Right lobe of liver (tissue), 6 donors: ENCODE data around the gene DMTF1. TPM values are rescaled to one million over a fixed set of nuclear protein-coding genes. Genes with fewer than 3 reads are reported as not detected.
"Not testable (repeated sequence)": the region's sequence is repeated elsewhere in the genome, so short reads cannot be mapped to it uniquely, and the experiment has no call there.

Experiments
- ATAC-seq, 4 donors: fragments of 200-7000 bp; cut with Tn5 transposase; one replicate each; pipeline ENCODE4 v1.9.1; 2020; ENCODE audit warnings: mild to moderate bottlenecking in 4 of 4, moderate library complexity in 4 of 4
- DNase-seq, 3 donors: peaks; one replicate each; pipeline ENCODE4 v3.0.0-alpha.2; 2020
- H3K27ac ChIP-seq, 3 donors: fragments of 200-600 bp; one replicate each; pipeline ENCODE4 v1.8.0; 2022
- H3K27me3 ChIP-seq, 2 donors: fragments of 200-600 bp; one replicate each; pipeline ENCODE4 v1.8.0; 2022
- H3K36me3 ChIP-seq, 4 donors: fragments of 200-600 bp; sonication (generic) in 1 of 4; one replicate each; pipeline versions ENCODE4 v1.5.1 to v1.8.0; 2017 to 2022; ENCODE audit warnings: control low read depth in 1 of 4
- H3K4me1 ChIP-seq, 4 donors: fragments of 200-600 bp; sonication (generic) in 1 of 4; one replicate each; pipeline versions ENCODE4 v1.5.1 to v1.8.0; 2017 to 2022; ENCODE audit warnings: control low read depth in 1 of 4
- H3K4me3 ChIP-seq, 3 donors: fragments of 200-600 bp; one replicate each; pipeline ENCODE4 v1.8.0; 2022
- H3K9me3 ChIP-seq, 4 donors: fragments of 200-600 bp; sonication (generic) in 1 of 4; one replicate each; pipeline versions ENCODE4 v1.5.1 to v1.8.0; 2017 to 2022; ENCODE audit warnings: control low read depth in 1 of 4
- POLR2A ChIP-seq: fragments of 450-650 bp; IDR thresholded peaks from one replicate; pipeline ENCODE4 v1.6.1; 2017; ENCODE audit warnings: antibody characterized with exemption, mild to moderate bottlenecking
- WGBS: methylation state at CpG from one replicate; pipeline ENCODE4 v1.1.6; 2018; ENCODE audit warnings: low coverage, low lambda C conversion rate; ENCODE audit not compliant: insufficient coverage; ENCODE audit errors: missing lambda C conversion rate; 5-methylcytosine and 5-hydroxymethylcytosine counted together
- intact Hi-C, 2 donors: fragments of 100-400 bp; cut with DNase I; formaldehyde crosslinking; loops; one replicate each; pipeline versions ENCODE4 v1.11.2 to v1.14.1; 2022
- total RNA-seq, 6 experiments: library from RNA; depleted of rRNA in 2 of 6; stranded (reverse); fragments of >200 nt in 2 of 6; fragmentation: NEBNext Ultra II Directional in 3 of 6; extraction: Animal tissue kit (Norgen Biotek cat#: 25700) in 3 of 6; gene quantifications; one replicate each; pipeline versions ENCODE4 v1.1.0 to v1.2.4, GENCODE V29; 2016 to 2023
- TF ChIP-seq, protein P1 (sequence below), 4 donors: fragments of 200-600 bp in 3 of 4; fragments of 450-650 bp in 1 of 4; IDR thresholded peaks; one replicate each; pipeline versions ENCODE4 v1.5.1 to v1.8.0; 2016 to 2022; ENCODE audit warnings: antibody characterized with exemption in 4 of 4, mild to moderate bottlenecking in 2 of 4
- donor health status: DM: no; HTN: yes; CAD: no.
- donor health status: DM: no; HTN: no; CAD: no.
- donor health status: DM: no; HTN: no; CAD: no.
- donor health status: DM: no; HTN: yes; CAD: no.
- donor health status: DM: no; HTN: yes; CAD: no.

Gene DMTF1
- total RNA-seq, 6 experiments from 2014 or later, result 16.7 to 28.1 (median 22.2) TPM

DNA sequence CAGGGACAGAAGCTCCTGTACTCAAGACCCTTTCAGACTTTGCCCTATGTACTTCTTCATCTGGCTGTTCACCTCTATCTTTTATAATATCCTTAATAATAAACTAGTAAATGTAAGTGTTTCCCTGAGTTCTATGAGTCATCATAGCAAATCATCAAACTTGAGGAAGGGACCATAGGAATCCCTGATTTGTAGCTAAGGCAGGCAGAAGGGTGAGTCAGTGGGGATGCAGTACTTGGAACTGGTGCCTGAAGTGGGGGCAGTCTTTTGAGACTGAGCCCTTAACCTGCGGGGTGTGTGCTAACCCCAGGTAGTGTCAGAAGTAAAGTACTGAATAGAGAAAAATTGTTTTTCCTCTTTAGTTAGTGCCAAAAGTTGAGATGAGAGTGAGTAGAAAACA, 73.4 kb downstream of the DMTF1 start:
- H3K9me3 ChIP-seq, result no peaks in the 10 kb centered on the region
- no peak for ATAC-seq

DNA sequence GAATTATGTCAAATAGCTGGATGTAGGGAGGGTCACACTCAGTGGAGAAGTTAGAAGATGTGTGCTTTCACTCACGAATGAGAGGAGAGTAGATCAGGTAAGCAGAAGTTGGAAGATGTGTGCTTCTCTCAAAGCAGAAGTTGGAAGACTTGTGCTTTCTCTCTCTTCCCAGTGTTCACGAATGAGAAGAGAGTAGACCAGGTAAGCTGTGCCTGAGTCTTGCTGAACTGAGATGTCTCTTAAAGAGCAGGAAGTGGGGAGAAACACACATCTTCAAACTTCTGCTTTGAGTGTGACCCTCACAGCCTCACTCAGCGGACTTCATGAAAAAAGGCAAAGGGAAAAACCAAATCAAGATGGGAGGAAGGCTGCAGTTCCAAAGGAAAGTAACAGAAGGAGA, 74.2 kb downstream of the DMTF1 start:
- peaks cover 0 to 3% (median 0%) of the 10 kb centered on the region in 4 donors for H3K4me1 ChIP-seq
- intact Hi-C loops, result no loop called here
- 51% methylated on average over 2 of the region's 3 CpGs for WGBS
- H3K27me3 ChIP-seq, result no peaks in the 10 kb centered on the region
- no peaks in the 10 kb centered on the region for H3K9me3 ChIP-seq
- H3K36me3 ChIP-seq, result no peaks in the 10 kb centered on the region
- H3K27ac ChIP-seq, result no peak overlapping the region
- TF ChIP-seq POLR2A, result no peak
- TF ChIP-seq, protein P1, sequence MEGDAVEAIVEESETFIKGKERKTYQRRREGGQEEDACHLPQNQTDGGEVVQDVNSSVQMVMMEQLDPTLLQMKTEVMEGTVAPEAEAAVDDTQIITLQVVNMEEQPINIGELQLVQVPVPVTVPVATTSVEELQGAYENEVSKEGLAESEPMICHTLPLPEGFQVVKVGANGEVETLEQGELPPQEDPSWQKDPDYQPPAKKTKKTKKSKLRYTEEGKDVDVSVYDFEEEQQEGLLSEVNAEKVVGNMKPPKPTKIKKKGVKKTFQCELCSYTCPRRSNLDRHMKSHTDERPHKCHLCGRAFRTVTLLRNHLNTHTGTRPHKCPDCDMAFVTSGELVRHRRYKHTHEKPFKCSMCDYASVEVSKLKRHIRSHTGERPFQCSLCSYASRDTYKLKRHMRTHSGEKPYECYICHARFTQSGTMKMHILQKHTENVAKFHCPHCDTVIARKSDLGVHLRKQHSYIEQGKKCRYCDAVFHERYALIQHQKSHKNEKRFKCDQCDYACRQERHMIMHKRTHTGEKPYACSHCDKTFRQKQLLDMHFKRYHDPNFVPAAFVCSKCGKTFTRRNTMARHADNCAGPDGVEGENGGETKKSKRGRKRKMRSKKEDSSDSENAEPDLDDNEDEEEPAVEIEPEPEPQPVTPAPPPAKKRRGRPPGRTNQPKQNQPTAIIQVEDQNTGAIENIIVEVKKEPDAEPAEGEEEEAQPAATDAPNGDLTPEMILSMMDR (IDR thresholded peaks at IDR 0.05), result no peak
- no peak overlapping the region for H3K4me3 ChIP-seq
- ATAC-seq (no peak), DNase-seq (no peak)

More for the DNA sequence above, 73.4 kb downstream of the DMTF1 start:
- TF ChIP-seq, protein P1 (IDR thresholded peaks at IDR 0.05), result no peak
- no peak for TF ChIP-seq POLR2A
- no peaks in the 10 kb centered on the region for H3K36me3 ChIP-seq
- H3K4me3 ChIP-seq, result no peak overlapping the region
- no peak overlapping the region for H3K27ac ChIP-seq
- intact Hi-C loops, result no loop called here
- 60% methylated on average over 1 of the region's 1 CpG for WGBS
- H3K27me3 ChIP-seq, result no peaks in the 10 kb centered on the region
- no peak for DNase-seq
- H3K4me1 ChIP-seq, result no peaks in the 10 kb centered on the region

DNA sequence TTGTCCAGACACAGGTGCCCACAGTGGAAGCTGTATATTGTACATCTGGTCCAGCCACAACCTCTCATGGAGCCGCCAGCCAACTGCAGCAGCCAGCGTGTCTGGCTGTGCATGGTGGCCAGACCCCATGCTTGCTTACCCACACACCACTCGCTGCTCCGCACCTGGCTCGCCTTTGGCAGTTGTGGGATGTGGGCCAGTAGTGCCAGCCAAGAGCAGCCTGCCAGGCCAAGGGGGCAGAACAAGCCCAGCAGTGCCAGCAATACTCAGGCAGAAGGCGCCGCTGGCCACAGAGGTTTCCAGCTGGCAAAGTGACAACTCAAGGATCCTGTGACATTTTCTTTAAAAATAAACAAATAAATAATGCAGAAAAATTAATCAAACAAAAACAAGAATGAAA, 79.0 kb downstream of the DMTF1 start:
- TF ChIP-seq POLR2A, result no peak
- TF ChIP-seq, protein P1 (IDR thresholded peaks at IDR 0.05), result no peak
- ATAC-seq (peak; percentile 70 to 96 (median 91)), DNase-seq (peak; percentile 29 to 76 (median 75))
- intact Hi-C loops, result loop anchor here (10.0 kb wide), 2 partner anchors 296 to 306 kb away; no protein-coding TSS in a partner anchor
- 27% methylated on average over 6 of the region's 7 CpGs for WGBS
- no peaks in the 10 kb centered on the region for H3K36me3 ChIP-seq
- H3K27me3 ChIP-seq, result no peaks in the 10 kb centered on the region
- no peak overlapping the region for H3K27ac ChIP-seq
- peaks cover 0 to 6% (median 0%) of the 10 kb centered on the region in 4 donors for H3K4me1 ChIP-seq
- no peaks in the 10 kb centered on the region for H3K9me3 ChIP-seq
- no peak overlapping the region for H3K4me3 ChIP-seq

DNA sequence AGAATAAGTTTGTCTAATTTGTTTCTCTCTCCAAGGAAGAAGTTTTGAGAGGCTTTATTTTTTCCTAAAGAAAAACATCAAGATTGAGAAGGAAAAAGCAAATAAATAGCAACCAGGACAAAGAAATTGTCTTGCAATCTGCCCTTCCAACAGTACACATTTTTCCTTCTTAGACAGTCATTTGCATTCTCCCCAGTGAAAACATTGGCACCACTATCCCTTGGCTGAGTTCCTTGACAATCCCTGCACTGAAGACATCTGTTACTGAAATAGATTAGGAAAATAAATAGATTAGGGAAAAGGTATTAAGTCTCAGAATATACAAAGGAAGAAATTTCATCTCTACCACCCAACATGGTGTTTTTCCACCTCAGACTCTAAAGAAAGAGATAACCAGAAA, 79.5 kb downstream of the DMTF1 start:
- Histone ChIP-seq H3K9me3 (no peaks in the 10 kb centered on the region), H3K27ac (no peak overlapping the region), H3K4me3 (no peak overlapping the region), H3K4me1 (peaks cover 0 to 6% (median 0%) of the 10 kb centered on the region in 4 donors), H3K27me3 (no peaks in the 10 kb centered on the region), H3K36me3 (no peaks in the 10 kb centered on the region)
- TF ChIP-seq POLR2A, result no peak
- TF ChIP-seq, protein P1 (IDR thresholded peaks at IDR 0.05), result no peak
- intact Hi-C loops, result loop anchor here (10.0 kb wide), 2 partner anchors 297 to 307 kb away; no protein-coding TSS in a partner anchor
- ATAC-seq, result no peak
- no peak for DNase-seq

DNA sequence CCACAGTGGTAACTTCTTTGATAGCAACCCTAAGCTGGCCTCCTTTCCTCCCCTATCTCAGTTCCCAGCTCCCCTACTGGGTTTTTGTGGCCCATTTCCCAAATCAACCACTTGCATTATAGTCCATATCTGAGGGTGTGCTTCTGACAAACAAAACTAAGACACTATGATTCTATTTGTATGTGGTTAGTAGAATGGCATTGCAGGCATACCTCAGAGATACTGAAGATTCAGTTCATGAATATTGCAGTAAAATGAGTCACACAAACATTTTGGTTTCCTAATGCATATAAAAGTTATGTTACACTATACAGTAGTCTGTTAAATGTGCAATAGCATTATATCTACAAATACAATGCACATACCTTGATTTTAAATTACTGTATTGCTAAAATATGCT, 82.7 kb downstream of the DMTF1 start:
- intact Hi-C loops, result loop anchor here (10.0 kb wide), 2 partner anchors 300 to 310 kb away; no protein-coding TSS in a partner anchor
- no peak overlapping the region for H3K27ac ChIP-seq
- TF ChIP-seq, protein P1 (IDR thresholded peaks at IDR 0.05), result no peak
- TF ChIP-seq POLR2A, result no peak
- ATAC-seq, result no peak
- DNase-seq, result no peak
- no peaks in the 10 kb centered on the region for H3K27me3 ChIP-seq
- H3K4me3 ChIP-seq, result no peak overlapping the region
- H3K4me1 ChIP-seq, result peaks cover 0 to 6% (median 0%) of the 10 kb centered on the region in 4 donors
- no peaks in the 10 kb centered on the region for H3K36me3 ChIP-seq
- H3K9me3 ChIP-seq, result no peaks in the 10 kb centered on the region

DNA sequence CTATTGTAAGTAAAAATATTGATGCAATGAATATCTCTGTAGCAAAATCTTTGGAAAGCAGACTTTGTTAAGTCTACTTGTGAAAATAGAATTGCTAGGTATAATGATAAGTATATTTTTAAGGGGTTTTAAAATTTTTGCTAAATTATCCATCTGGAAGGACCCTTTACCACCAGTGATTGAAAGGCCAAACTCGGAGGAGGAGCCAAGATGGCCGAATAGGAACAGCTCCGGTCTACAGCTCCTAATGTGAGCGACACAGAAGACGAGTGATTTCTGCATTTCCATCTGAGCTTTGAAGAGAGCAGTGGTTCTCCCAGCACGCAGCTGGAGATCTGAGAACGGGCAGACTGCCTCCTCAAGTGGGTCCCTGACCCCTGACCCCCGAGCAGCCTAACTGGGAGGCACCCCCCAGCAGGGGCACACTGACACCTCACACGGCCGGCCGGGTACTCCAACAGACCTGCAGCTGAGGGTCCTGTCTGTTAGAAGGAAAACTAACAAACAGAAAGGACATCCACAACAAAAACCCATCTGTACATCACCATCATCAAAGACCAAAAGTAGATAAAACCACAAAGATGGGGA, 86.3 kb downstream of the DMTF1 start:
- not testable (repeated sequence) for DNase-seq, ATAC-seq, H3K9me3 ChIP-seq, H3K36me3 ChIP-seq, H3K4me1 ChIP-seq, H3K27ac ChIP-seq, H3K27me3 ChIP-seq, H3K4me3 ChIP-seq
- 30% methylated on average over 7 of the region's 11 CpGs for WGBS
- intact Hi-C loops, result loop anchor here (10.0 kb wide), 2 partner anchors 304 to 314 kb away; no protein-coding TSS in a partner anchor

DNA sequence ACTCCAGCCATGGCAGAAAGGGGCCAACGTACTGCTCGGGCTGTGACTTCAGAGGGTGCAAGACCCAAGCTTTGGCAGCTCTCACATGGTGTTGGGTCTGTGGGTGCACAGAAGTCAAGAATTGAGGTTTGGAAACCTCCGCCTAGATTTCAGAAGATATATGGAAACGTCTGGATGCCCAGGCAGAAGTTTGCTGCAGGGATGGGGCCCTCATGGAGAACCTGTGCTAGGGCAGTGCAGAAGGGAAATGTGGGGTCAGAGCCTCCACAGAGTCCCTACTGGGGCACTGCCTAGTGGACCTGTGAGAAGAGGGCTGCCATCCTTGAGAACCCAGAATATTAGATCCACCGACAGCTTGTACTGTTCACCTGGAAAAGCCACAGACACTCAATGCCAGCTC, 93.4 kb downstream of the DMTF1 start:
- H3K4me3 ChIP-seq, H3K9me3 ChIP-seq, ATAC-seq, H3K27me3 ChIP-seq, DNase-seq, H3K4me1 ChIP-seq, intact Hi-C loops, H3K27ac ChIP-seq, H3K36me3 ChIP-seq: not testable (repeated sequence)
- WGBS, result no CpG with 5 or more reads among the region's 5 CpGs
